H1 (cell line): ENCODE data around the gene CRACDL. TPM values are rescaled to one million over a fixed set of nuclear protein-coding genes. Genes with fewer than 3 reads are reported as not detected.

Experiments used
- CTCF ChIA-PET: fragments of 300-600 bp; sonication (Branson Sonifier 250); formaldehyde crosslinking; loops from one replicate; lab custom pipeline; 2021; ENCODE audit not compliant: partially characterized antibody; lab: Charles Lee
- POLR2A ChIA-PET: fragments of 300-600 bp; sonication (Branson Sonifier 250); formaldehyde crosslinking; loops from one replicate; lab custom pipeline; 2021; ENCODE audit warnings: inconsistent platforms; ENCODE audit not compliant: partially characterized antibody; lab: Charles Lee
- DNase-seq, 2 experiments: peaks; one replicate each; pipeline versions ENCODE4 v3.0.0 to v3.0.0-alpha.2; 2010 to 2022; ENCODE audit warnings: low spot score in 2 of 2, low read depth in 1 of 2, mixed read lengths in 1 of 2
- FAIRE-seq: peaks from 2 replicates; lab custom pipeline; 2011; peaks lifted over from hg19 to GRCh38; lab: Jason Lieb, UNC
- H2AFZ ChIP-seq: 2 replicates; pipeline ENCODE4 v1.8.1; 2012; ENCODE audit warnings: low read length, inconsistent platforms
- H2AK5ac ChIP-seq: 2 replicates; pipeline ENCODE4 v1.6.1; 2013; ENCODE audit warnings: low read depth, low read length
- H2BK120ac ChIP-seq: replicated peaks from 2 replicates; pipeline ENCODE3; 2013; ENCODE audit warnings: low read depth, low read length, inconsistent platforms
- H2BK12ac ChIP-seq: 2 replicates; pipeline ENCODE4 v1.6.1; 2013; ENCODE audit warnings: low read depth, low read length
- H2BK15ac ChIP-seq: 2 replicates; pipeline ENCODE4 v1.6.1; 2013; ENCODE audit warnings: low read length
- H2BK20ac ChIP-seq: 2 replicates; pipeline ENCODE4 v1.6.1; 2013; ENCODE audit warnings: low read length
- H2BK5ac ChIP-seq: 2 replicates; pipeline ENCODE4 v1.6.1; 2013; ENCODE audit warnings: low read depth, low read length
- H3K14ac ChIP-seq: 2 replicates; pipeline ENCODE4 v1.6.1; 2013; ENCODE audit warnings: inconsistent platforms; ENCODE audit not compliant: insufficient read length
- H3K18ac ChIP-seq: 2 replicates; pipeline ENCODE4 v1.6.1; 2013; ENCODE audit warnings: low read length; ENCODE audit errors: extremely low read depth
- H3K23ac ChIP-seq: 2 replicates; pipeline ENCODE4 v1.6.1; 2013; ENCODE audit warnings: inconsistent platforms; ENCODE audit not compliant: insufficient read length
- H3K23me2 ChIP-seq: 2 replicates; pipeline ENCODE4 v1.6.1; 2013; ENCODE audit warnings: low read depth, low read length
- H3K27ac ChIP-seq: 2 replicates; pipeline ENCODE4 v1.6.1; 2011; ENCODE audit warnings: low read depth, low read length, inconsistent platforms
- H3K27me3 ChIP-seq, 4 experiments: replicated peaks in 1 of 4; 1 replicate in 1 of 4; 2 replicates in 3 of 4; pipeline versions ENCODE4 v1.6.1 to v1.8.1; 2011 to 2013; ENCODE audit warnings: low read length in 3 of 4, mild to moderate bottlenecking in 3 of 4, inconsistent platforms in 2 of 4, mixed read lengths in 2 of 4, moderate library complexity in 1 of 4; ENCODE audit not compliant: control insufficient read depth in 3 of 4, insufficient read depth in 3 of 4; ENCODE audit errors: extremely low read depth in 1 of 4
- H3K36me3 ChIP-seq, 4 experiments: 2 replicates each; pipeline versions ENCODE4 v1.6.1 to v1.8.1; 2011 to 2013; ENCODE audit warnings: mild to moderate bottlenecking in 4 of 4, low read length in 3 of 4, moderate library complexity in 2 of 4, control low read depth in 1 of 4, inconsistent platforms in 1 of 4; ENCODE audit not compliant: insufficient read depth in 4 of 4, control insufficient read depth in 2 of 4
- H3K4ac ChIP-seq: replicated peaks from 2 replicates; pipeline ENCODE3; 2013; ENCODE audit warnings: low read length, low read depth, mixed read lengths, inconsistent platforms; ENCODE audit not compliant: insufficient read length
- H3K4me1 ChIP-seq, 4 experiments: replicated peaks in 1 of 4; 1 replicate in 1 of 4; 2 replicates in 3 of 4; pipeline versions ENCODE4 v1.6.1 to v1.8.1; 2011 to 2013; ENCODE audit warnings: low read length in 3 of 4, inconsistent platforms in 2 of 4, mixed read lengths in 1 of 4; ENCODE audit not compliant: insufficient read depth in 4 of 4, control insufficient read depth in 3 of 4
- H3K4me2 ChIP-seq, 2 experiments: 2 replicates each; pipeline versions ENCODE4 v1.6.1 to v1.8.1; 2011 to 2013; ENCODE audit warnings: low read depth in 2 of 2, low read length in 2 of 2, control low read depth in 1 of 2, inconsistent platforms in 1 of 2, mild to moderate bottlenecking in 1 of 2; ENCODE audit not compliant: insufficient read depth in 1 of 2
- H3K4me3 ChIP-seq, 4 experiments: fragments of 200-600, 300-600 bp in 1 of 4; sonication (generic), shearing (Covaris generic), sonication (Bioruptor Twin) in 1 of 4; 2 replicates each; pipeline versions ENCODE4 v1.5.1 to v1.8.1; 2011 to 2016; ENCODE audit warnings: low read length in 4 of 4, low read depth in 3 of 4, control low read depth in 2 of 4, inconsistent platforms in 2 of 4, mild to moderate bottlenecking in 2 of 4, mixed read lengths in 1 of 4, moderate library complexity in 1 of 4; ENCODE audit not compliant: insufficient read depth in 2 of 4; ENCODE audit errors: extremely low read depth in 1 of 4
- H3K56ac ChIP-seq: replicated peaks from 2 replicates; pipeline ENCODE3; 2013; ENCODE audit warnings: low read depth, mild to moderate bottlenecking, mixed read lengths, low read length, inconsistent platforms; ENCODE audit not compliant: insufficient read length
- H3K79me1 ChIP-seq: 2 replicates; pipeline ENCODE4 v1.6.1; 2013; ENCODE audit warnings: low read depth, low read length, control low read depth
- H3K79me2 ChIP-seq, 2 experiments: 2 replicates each; pipeline versions ENCODE4 v1.6.1 to v1.8.1; 2012 to 2013; ENCODE audit warnings: low read length in 2 of 2, mild to moderate bottlenecking in 2 of 2, inconsistent platforms in 1 of 2; ENCODE audit not compliant: insufficient read depth in 2 of 2, control insufficient read depth in 1 of 2
- H3K9ac ChIP-seq, 4 experiments: replicated peaks in 1 of 4; 1 replicate in 1 of 4; 2 replicates in 3 of 4; pipeline versions ENCODE4 v1.6.1 to v1.8.1; 2011 to 2013; ENCODE audit warnings: low read depth in 3 of 4, low read length in 3 of 4, control low read depth in 2 of 4, mild to moderate bottlenecking in 2 of 4, moderate library complexity in 2 of 4, inconsistent platforms in 1 of 4; ENCODE audit errors: extremely low read depth in 1 of 4
- H3K9me3 ChIP-seq, 2 experiments: 2 replicates each; pipeline versions ENCODE4 v1.6.1 to v1.8.1; 2012 to 2013; ENCODE audit warnings: mild to moderate bottlenecking in 2 of 2, moderate library complexity in 2 of 2, control low read depth in 1 of 2, inconsistent platforms in 1 of 2, low read depth in 1 of 2, low read length in 1 of 2, mixed read lengths in 1 of 2; ENCODE audit not compliant: insufficient read depth in 2 of 2
- H4K20me1 ChIP-seq, 2 experiments: replicated peaks in 1 of 2; 2 replicates each; pipeline versions ENCODE3 to v1.8.1; 2011 to 2013; ENCODE audit warnings: inconsistent platforms in 2 of 2, low read length in 2 of 2, mild to moderate bottlenecking in 1 of 2; ENCODE audit not compliant: insufficient read depth in 2 of 2, control insufficient read depth in 1 of 2
- H4K5ac ChIP-seq: 2 replicates; pipeline ENCODE4 v1.6.1; 2013; ENCODE audit warnings: low read length, low read depth, mixed read lengths, inconsistent platforms; ENCODE audit not compliant: insufficient read length
- H4K8ac ChIP-seq: 2 replicates; pipeline ENCODE4 v1.8.0; 2013; ENCODE audit warnings: mild to moderate bottlenecking, moderate library complexity, low read length, inconsistent platforms; ENCODE audit not compliant: insufficient read depth; ENCODE audit errors: extremely low read depth
- H4K91ac ChIP-seq: replicated peaks from 2 replicates; pipeline ENCODE3; 2013; ENCODE audit warnings: low read length, mixed read lengths, inconsistent platforms; ENCODE audit not compliant: insufficient read length
- ATF2 ChIP-seq: IDR thresholded peaks from 2 replicates; pipeline ENCODE4 v1.6.1; 2012; ENCODE audit warnings: low read length, inconsistent platforms
- E2F6 ChIP-seq: IDR thresholded peaks from 2 replicates; pipeline ENCODE4 v1.6.1; 2012; ENCODE audit warnings: inconsistent platforms
- EGR1 ChIP-seq: IDR thresholded peaks from 2 replicates; pipeline ENCODE4 v1.6.1; 2011; ENCODE audit warnings: low read depth, low read length, borderline replicate concordance
- MAFK ChIP-seq: IDR thresholded peaks from 2 replicates; pipeline ENCODE4 v1.6.1; 2012; ENCODE audit warnings: low read depth, mild to moderate bottlenecking, improper control_type of control experiment, low read length
- SIN3A ChIP-seq, 2 experiments: IDR thresholded peaks in 1 of 2; conservative IDR thresholded peaks in 1 of 2; 2 replicates each; pipeline ENCODE4 v1.6.1; 2011 to 2012; ENCODE audit warnings: low read length in 2 of 2, improper control_type of control experiment in 1 of 2, low read depth in 1 of 2, mild to moderate bottlenecking in 1 of 2
- WGBS, 2 experiments: shearing (Covaris generic) in 1 of 2; methylation state at CpG; one replicate each; pipeline versions ENCODE4 v1.1.6 to v1.1.7; 2013 to 2015; ENCODE audit warnings: low lambda C conversion rate in 2 of 2, mixed read lengths in 2 of 2, inconsistent platforms in 1 of 2, low coverage in 1 of 2, missing lambda C conversion rate in 1 of 2; ENCODE audit not compliant: insufficient replicate concordance in 2 of 2, insufficient coverage in 1 of 2, insufficient read length in 1 of 2; ENCODE audit errors: extremely low coverage in 1 of 2, missing lambda C conversion rate in 1 of 2; 5-methylcytosine and 5-hydroxymethylcytosine counted together
- polyA plus RNA-seq, 7 experiments: library from polyadenylated mRNA; depleted of rRNA in 3 of 7; stranded (reverse) in 5 of 7; unstranded in 2 of 7; fragments of >200 nt in 5 of 7; fragments of 200-250 nt in 2 of 7; gene quantifications; 1 replicate in 5 of 7; 2 replicates in 1 of 7; 4 replicates in 1 of 7; pipeline versions ENCODE4 v1.2.1 to v1.2.3, GENCODE V29; 2011 to 2013; ENCODE audit warnings: missing spikeins in 2 of 7, mixed read lengths in 2 of 7
- total RNA-seq: library from RNA; stranded (reverse); fragmentation: NEBNext Ultra II Directional; extraction: Animal tissue kit (Norgen Biotek cat#: 25700); gene quantifications from 2 replicates; pipeline ENCODE4 v1.2.1, GENCODE V29; 2021

CRACDL gene
- total and polyA plus RNA-seq, 2 of the 8 experiments (the other 6 are each of a cell fraction or from before 2014, with no cell fraction given), result 0.07 to 0.38 TPM

DNA sequence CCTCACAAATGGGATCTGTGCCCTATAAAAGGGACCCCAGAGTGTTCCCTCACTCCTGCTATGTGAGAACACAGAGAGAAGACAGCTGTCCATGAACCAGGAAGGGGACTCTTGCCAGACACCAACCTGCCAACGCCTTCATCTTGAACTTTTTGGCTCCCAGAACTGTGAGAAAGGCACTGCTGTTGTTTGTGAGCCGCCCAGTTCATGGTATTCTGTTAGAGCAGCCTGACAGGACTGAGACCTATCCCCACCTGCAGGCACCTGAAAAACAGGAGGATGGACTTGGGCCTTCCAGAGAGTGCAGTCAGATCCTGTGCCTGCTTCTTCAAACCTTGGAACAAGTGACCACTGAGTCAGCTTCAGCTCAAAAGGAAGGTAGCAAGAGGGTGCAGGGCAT is 51.4 kb downstream of the CRACDL start:
- no peak overlapping the region for H3K23ac ChIP-seq
- H4K8ac ChIP-seq, result no peak overlapping the region
- 72% methylated on average over 2 of the region's 2 CpGs; no CpG with 5 or more reads in 1 of the 2 experiments for WGBS, 2 experiments
- no peak overlapping the region for H2BK20ac ChIP-seq
- H3K4me2 ChIP-seq, result no peak overlapping the region
- no peaks in the 10 kb centered on the region for H4K20me1 ChIP-seq
- H2AFZ ChIP-seq, result no peak overlapping the region
- POLR2A ChIA-PET, result no interaction called here
- H3K4me1 ChIP-seq, result no peaks in the 10 kb centered on the region
- H3K4ac ChIP-seq, result no peak overlapping the region
- H3K79me2 ChIP-seq, result no peaks in the 10 kb centered on the region
- no peak overlapping the region for H4K5ac ChIP-seq
- no peak overlapping the region for H2BK5ac ChIP-seq
- no peak overlapping the region for H3K56ac ChIP-seq
- H3K23me2 ChIP-seq, result no peaks in the 10 kb centered on the region
- no peak overlapping the region for H2AK5ac ChIP-seq
- H3K27ac ChIP-seq, result no peak overlapping the region
- H4K91ac ChIP-seq, result no peak overlapping the region
- CTCF ChIA-PET, result interaction anchor here (0.7 to 1.1 kb wide), 3 partner anchors 9 to 29 kb away, joined by 3 to 4 read pairs (median 3); no protein-coding TSS in a partner anchor
- H3K27me3 ChIP-seq, result no peaks in the 10 kb centered on the region
- H3K18ac ChIP-seq, result no peak overlapping the region
- TF ChIP-seq MAFK (no peak), SIN3A (conservative IDR thresholded peaks at IDR 0.05 in 1 of 2, IDR thresholded peaks at IDR 0.05 in 1 of 2; ENCODE audit: low read depth in 1 of 2, low read length in 2 of 2) (no peak), EGR1 (no peak), ATF2 (no peak), E2F6 (no peak)
- no peaks in the 10 kb centered on the region for H3K36me3 ChIP-seq
- DNase-seq (no peak), FAIRE-seq (no peak)
- no peak overlapping the region for H3K4me3 ChIP-seq
- no peak overlapping the region for H3K14ac ChIP-seq
- H2BK12ac ChIP-seq, result no peak overlapping the region
- H2BK15ac ChIP-seq, result no peak overlapping the region
- H3K9ac ChIP-seq, result no peak overlapping the region
- peaks cover 12 to 13% of the 10 kb centered on the region in 2 experiments; a peak in 2 of 4 replicates for H3K9me3 ChIP-seq
- H3K79me1 ChIP-seq, result no peaks in the 10 kb centered on the region
- H2BK120ac ChIP-seq, result no peak overlapping the region
